ENCODE measurements around the gene CHTF18.

The CHTF18 gene

DNA sequence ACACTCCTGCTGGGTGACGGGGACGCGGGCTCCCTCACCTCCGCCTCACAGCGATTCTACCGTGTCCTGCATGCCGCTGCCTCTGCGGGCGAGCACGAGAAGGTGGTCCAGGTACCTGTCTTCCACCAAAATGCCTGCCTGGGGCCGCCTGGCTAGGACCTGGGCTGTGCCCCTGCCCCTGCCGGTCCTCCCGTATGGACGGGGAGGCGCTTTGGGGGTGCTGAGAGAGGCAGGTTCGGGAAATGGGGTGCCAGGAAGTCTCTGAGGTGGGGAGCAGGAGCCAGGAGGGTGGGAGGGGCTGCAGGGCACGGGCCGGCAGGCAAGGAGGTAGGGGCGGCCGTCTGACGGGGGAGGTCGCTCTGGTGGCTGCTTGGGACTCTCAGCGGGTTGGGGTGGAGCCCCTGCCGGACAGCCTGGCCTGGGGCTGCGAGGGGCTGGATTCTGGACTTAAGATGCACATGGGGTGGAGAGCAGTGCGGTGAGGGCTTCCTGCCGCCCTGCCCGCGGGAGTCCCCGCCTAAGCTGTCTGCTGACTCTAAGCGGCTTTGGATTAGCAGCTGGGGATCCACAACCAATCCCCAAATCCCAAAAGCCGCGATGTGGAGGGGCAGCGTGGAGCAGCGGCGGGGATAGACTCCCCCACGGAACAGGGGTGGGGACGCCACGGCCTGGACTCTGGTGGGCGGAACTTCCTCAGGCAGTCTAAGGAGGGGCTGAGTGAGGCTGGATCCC, 5.8 kb downstream of the CHTF18 start:
- no peak for DNase-seq (ENCODE audit: low spot score)

DNA sequence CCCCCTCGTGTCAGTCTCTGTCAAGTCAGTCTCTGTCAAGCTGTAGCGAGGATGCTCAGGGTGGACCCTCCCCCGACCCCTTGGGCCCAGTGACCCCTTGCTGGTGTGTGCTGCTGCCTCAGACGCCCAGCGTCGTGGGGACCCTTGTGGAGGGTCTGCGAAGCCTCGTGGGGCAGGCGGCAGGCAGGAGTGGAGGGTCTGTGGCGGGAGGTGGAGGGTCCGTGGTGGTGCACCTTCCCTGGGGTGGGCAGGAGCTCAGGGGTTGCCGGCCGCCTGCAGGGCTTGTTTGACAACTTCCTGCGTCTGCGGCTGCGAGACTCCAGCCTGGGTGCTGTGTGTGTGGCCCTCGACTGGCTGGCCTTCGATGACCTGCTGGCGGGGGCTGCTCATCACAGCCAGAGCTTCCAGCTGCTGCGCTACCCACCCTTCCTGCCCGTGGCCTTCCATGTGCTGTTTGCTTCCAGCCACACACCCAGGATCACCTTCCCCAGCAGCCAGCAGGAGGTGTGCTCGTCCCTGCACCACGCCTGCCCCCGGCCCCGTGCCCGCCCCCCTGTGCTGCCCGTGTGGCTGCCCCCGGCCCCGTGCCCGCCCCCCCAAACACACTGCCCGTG, 6.5 kb downstream of the CHTF18 start:
- DNase-seq (ENCODE audit: low spot score) = no peak

DNA sequence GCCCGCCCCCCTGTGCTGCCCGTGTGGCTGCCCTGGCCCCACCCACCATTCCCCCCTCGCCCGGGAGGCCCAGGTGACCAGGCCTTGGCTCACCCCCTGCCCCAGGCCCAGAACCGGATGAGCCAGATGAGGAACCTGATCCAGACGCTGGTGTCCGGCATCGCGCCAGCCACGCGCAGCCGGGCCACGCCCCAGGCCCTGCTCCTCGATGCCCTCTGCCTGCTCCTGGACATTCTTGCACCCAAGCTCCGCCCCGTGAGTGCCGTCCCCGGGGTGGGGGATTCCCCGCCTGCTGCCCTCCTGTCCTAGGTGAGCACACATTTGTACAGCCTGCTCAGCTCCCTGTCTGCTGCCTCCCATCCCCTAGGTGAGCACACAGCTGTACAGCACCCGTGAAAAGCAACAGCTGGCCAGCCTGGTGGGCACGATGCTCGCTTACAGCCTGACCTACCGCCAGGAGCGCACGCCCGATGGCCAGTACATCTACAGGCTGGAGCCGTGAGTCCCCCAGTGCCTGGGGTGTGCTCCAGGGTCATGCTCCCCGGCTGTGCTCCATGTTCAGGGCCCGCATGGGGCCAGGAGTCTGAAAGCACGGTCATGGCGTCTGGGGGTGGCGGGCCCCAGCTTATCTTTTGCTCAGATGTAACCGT, 7.3 kb downstream of the CHTF18 start:
- peak; percentile 42 for DNase-seq (ENCODE audit: low spot score)

DNA sequence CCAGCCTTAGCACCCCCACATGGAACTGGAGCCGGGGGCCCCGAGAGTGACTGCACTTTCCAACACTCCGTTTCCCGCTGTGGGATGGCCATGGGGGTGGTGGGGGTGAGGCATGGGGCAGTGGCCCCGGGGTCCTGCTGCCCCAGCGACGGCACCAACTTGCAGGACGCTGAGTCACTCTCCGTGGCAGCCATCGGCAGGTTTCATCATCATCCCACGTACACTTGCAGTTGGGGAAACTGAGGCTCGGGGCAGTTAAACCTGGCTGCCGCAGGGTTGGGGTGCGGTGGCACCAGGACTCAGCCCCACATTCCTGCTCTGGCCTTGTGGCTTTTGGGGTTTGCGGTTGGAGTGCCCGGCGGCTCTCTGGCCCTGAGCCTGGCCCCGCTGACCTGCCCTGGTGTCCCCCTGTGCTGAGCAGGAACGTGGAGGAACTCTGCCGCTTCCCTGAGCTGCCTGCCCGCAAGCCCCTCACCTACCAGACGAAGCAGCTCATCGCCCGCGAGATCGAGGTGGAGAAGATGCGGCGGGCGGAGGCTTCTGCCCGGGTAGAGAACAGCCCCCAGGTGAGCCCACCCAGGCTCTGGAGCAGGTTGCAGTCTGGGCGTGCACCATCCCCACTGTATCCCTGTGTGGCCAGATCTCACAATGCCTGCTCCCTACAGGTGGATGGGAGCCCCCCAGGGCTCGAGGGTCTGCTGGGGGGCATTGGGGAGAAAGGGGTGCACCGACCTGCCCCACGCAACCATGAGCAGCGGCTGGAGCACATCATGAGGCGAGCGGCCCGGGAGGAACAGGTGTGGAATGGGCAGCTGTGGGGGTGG, 8.1 kb downstream of the CHTF18 start:
- DNase-seq (ENCODE audit: low spot score) = no peak

DNA sequence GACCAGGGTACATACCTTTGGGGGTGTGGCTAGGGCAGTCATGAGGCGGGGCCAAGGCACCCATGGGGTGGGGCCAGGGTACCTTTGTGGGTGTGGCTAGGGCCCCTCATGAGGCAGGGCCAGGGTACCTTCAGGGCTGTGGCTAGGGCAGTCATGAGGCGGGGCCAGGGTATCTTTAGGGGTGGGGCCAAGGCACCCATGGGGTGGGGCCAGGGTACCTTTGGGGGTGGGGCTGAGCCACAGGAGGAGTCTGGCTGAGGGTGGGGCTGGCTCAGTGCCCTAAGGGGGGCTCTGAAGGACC, 8.7 kb downstream of the CHTF18 start:
- no peak for DNase-seq (ENCODE audit: low spot score)

DNA sequence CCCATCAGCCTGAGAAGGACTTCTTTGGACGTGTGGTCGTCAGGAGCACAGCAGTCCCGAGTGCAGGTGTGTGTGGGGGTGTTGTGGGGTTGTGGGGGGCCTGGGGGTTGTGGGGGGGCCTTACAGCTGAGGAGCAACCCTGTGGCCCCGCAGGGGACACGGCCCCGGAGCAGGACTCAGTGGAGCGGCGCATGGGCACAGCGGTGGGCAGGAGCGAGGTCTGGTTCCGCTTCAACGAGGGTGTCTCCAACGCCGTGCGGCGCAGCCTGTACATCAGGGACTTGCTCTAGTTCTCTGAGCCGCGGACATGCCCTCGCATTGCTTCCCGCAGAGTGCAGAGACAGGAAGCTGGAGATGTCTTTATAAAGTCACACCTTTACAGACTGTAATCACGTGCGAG, 9.3 kb downstream of the CHTF18 start:
- no peak for DNase-seq (ENCODE audit: low spot score)

DNA sequence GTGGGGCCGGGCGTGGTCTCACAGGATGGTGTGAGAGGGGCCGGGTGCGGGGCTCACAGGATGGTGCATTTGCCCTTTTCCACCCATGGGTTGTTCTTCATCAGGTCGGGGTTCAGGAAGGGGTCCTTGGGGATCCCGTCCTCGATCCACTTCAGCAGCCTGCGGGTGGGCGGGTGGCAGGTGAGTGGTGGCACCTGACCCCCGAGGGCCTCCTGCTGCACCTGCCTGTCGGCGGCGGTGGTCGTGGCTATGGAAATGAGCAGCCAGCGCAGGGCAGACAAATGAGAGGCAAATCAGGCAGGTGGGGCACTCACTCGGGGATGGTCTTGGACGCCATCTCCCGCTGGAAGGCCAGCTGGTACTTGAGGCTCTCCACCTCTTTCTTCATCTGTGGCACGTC, 10.2 kb downstream of the CHTF18 start:
- DNase-seq (ENCODE audit: low spot score) = no peak

DNA sequence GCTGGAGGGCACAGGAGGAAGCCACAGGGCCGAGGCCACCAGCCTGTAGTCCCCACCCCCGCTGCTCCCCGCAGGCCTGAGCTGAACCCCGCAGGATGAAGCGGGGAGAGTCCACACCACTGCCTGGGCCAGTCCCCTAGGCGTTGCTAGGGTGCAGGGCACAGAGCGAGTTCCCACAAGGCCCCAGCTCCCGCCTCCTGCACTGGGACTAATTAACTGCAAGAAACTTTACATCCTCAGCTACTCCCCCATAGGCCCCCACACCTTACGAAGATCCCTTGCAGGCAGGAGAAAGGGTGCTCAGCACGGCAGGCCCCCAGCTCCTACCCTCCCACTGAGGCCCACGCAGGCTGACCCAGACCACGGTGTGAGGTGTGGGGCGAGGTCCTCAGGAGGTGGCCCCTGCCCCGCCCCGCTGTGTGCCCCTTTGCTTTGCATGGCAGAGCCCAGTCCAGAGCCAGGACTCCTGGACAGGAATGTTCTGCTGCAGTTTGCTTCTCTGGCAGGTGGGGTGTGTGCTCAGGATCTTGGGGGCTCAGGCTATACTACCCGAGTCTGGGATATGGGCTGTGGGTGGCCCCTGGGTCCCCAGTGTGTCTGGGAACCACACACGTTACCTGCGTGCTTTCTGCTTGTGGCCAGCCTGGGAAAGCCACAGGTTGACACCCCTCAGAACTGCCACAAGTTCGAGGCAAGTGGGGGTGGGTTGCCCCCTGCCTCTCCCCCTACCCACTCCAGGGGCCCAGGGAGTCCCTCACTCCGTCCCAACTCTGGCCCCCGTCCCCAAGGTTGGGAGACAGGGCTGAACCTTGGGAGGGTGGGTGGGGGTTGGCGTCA, 10.9 kb downstream of the CHTF18 start:
- no peak for DNase-seq (ENCODE audit: low spot score)

DNA sequence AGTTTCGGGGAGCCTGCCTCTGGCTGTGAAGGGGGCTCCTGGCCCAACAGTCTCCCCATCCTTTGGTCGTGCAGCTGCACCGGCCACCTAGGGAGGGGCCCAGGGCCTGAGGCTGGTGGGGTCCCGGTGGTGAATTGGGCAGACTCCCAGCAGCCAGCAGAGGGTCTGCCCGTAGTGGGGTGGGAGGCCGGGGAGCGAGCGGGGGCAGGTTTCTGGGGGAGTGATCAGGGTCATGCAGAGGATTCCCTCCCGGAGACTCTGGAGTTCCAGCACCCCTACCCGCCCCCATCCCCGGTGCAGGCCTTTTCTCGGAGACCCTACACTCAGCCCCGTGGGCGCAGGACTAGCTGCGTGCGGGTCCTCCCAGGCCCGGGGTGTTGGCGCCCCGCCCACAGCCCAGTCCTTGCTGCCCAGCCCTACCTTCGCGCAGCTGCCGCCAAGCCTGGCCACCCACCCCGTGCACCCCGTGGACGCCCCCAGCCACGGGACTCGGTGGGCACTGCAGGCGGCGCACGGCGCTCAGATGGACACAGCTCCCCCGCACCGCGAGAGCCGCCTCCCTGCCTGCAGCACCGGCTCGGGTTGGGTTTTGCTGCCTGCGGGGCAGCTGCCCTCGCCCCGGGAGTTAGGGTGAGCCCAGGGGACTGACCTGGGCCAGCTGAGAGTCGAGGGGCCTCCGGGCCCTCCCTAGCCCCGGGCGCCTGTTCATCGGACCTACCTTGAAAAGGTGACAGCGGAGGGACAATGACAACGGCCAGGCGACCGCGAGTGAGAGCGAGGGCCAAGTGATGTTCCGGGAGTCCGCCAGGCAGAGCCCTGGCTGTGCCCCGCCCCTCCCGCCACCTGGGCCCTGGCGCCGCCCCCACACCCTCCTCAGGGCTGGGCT, 11.8 kb downstream of the CHTF18 start, which contains the start of gene GNG13:
Gene GNG13 (minus strand): TSS at position 787 of the 886 bp plus-strand sequence. CDS start 1,657 bp downstream, outside the sequence.
- DNase-seq (ENCODE audit: low spot score) = no peak

DNA sequence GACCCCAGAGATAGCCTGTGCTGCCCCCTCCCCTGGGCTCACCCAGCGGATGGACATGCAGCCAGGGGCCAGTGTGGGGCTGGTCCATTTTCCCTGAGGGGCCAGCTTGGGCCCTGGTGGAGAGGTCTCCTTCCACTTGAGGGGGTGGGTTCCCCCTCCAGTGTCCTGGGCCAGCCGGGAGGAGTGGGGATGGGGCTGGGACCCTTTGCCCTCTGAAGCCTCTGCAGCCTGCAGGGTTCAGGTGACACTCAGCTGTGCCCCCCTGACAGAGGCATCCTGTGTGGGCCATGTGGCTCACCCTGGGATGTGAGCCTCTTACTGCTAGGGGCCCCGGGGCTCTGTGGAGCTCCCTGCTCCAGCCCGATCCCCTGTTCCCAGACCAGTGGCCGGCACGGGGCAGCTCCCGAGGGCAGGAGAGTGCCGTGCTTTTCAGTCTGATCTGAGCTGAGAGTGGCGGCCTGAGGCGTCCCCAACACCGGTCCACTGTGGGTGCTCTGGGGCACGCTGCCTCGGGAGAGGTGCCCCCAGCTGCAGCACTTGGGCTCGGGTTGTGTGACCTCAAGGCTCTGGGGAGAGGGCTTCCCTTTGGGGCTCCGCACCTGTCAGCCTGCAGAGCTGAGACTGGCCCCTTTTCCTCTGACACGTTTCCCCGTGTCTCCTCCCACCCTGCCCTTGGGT, 12.6 kb downstream of the CHTF18 start:
- no peak for DNase-seq (ENCODE audit: low spot score)

DNA sequence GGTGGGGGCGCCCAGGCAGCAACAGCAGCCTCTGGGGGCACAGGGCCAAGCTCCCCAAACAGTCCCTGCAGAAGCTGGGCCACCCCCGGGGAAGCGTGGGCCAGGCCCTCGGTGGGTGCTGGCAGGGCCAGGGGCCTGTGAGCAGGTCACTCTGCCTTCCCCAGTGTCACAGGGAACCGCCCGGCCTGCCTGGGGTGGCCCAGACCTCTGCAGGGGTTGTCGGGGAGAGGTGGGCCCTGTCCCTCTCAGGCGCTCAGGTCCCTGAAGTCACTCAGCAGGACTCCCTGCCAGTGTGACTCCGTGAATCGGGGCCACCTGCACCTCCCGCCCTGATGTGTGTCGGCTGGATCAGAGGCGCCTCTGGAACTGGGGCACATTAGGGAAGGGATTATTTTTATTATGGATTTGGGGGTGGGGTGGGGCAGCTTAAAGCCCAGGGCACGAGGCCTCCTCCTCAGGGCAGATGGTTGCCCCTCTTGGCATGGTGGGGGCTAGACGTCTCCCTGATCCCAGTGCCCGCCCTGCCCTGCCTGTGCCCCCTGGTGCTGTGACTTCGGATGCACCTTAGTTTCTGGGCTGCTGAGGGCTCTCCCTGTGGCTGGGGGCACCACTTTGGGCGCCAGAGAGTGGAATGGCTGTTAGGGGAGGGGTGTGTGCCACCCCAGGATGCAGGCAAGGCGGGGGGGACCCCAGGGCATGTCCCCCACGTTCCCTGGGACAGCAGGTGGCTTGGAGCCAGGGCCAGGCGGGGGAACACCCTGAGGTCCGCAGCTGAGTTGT, 13.4 kb downstream of the CHTF18 start:
- DNase-seq (ENCODE audit: low spot score) = no peak

DNA sequence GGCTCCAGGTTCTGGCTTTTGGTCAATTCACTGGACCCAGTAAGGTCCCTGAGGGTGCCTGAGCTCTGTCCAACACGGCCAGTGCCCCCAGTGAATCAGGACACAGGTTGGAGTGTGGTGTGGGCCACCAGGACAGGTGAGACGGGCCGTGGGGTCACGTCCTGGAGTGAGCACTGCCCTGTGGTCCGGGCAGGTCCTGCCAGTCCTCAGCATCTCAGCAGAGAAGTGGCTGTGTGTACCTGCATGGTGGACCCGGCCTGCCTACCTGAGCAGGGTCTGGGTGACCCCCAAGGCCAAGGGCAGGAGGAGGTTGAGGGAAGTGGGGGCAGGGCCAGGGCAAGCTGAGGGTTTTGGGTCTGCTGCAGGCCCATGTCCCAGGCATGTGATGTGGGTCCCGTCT, 14.0 kb downstream of the CHTF18 start:
- DNase-seq (ENCODE audit: low spot score) = no peak

DNA sequence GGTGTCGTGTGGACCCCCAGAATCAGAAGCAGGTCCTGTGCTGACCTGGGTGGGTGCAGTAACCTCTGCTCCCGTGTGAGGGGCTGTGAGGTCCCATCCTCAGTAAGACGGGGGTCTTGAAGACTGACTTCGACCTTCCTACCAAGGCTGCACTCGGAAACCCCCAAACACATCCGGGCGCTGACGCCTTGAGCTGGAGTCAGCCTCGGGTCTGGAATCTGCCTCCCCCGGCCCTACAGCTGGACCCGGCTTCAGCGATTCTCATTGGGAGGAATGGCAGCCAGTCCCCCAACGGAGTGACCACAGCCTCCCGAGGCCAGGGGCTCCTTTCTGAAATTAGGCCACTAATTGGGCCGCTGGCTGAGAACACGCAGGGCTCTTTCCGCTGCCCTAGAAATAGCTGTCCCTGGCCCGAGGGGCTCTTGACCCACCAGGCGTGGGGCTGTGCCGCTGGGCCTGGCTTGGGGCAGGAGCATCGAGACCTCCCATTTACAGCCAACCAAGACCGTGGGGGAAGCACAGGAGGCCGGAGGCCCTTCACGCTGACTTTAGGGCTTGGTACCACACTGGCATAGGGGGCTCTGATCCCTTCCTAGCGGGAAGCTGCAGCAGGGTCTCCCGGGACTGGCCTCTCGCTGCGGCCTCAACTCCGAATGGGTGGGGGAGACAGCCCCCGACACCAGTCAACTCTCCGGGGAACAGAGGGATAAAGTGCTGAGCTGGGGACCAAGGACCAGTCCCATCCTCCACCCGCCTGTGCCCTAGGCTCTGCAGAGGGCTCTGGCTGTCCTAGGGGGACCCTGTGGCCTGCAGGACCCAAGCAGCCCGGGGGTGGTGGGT, 14.7 kb downstream of the CHTF18 start:
- DNase-seq (ENCODE audit: low spot score) = no peak

DNA sequence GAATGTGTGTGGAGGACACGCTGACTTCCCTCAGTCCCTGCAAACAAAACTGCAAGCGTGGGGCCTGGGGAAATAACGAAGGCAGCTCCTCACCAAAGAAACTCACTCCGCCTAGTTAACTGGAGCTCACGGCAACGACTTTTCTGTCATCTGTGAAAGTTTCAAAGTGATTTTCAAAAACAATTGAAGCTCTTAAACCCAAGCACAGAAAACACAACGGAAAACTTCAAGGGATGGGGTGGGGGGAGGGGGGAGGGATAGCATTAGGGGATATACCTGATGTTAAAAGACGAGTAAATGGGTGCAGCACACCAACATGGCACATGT, 15.3 kb downstream of the CHTF18 start:
- DNase-seq (ENCODE audit: low spot score) = no peak

DNA sequence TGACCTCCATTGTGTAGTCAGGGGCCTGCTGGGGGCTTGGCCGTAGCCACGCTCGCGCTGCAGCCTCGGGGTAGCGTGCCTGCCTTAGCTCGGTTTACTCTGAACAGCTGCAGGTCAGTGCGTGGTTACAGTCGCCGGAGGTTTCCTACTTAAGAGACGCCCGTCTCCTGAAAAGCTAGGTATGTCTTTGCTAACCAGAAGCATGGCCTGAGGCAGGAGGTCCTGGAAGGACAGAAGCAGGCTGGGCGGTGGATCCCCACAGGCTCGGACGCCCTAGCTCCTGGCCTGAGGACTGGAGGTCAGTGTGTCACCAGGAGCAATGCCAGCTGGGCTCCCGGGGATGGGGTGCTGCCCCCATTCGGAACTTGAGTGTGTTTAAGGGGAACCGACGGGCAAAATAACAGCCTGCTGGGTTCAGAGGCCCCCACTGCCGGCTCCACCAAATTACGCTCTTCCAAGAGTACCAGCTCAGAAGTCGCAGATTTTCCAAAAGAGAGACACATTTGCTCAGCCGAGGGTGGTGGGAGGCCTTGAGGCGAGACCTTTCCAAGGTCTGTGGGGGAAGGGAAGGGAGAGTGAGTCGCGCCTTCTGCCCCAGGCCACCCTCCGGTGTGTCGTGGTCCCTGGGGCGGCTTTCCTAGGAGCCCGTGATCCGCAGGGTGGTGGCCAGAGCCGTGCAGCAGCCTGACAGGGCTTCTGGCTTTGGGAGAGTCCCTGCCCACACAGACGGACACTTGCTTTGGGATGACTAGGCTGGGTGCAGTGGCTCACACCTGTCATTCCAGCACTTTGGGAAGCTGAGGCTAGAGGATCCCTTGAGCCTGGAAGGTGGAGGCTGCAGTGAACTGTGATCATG, 16.0 kb downstream of the CHTF18 start:
- DNase-seq (ENCODE audit: low spot score) = no peak

DNA sequence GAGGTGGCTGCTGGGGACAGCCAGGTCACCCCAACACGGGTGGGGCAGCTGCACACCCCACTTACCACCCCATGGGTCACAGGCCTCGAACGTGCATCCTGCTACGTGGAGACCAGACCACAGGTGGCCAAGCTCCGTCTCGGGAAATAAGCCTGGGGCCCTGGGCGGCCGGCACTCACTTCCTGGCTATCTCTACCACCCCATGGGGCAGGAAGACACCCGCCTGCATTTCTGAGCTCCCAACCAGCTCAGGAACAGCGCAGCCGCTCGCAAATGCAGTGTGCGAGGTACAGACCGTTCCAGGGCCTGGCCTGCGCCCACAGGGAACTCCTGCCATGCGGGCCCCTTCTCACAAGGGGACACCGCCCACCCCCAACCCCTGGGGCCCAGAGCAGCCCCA, 17.1 kb downstream of the CHTF18 start:
- no peak for DNase-seq (ENCODE audit: low spot score)

DNA sequence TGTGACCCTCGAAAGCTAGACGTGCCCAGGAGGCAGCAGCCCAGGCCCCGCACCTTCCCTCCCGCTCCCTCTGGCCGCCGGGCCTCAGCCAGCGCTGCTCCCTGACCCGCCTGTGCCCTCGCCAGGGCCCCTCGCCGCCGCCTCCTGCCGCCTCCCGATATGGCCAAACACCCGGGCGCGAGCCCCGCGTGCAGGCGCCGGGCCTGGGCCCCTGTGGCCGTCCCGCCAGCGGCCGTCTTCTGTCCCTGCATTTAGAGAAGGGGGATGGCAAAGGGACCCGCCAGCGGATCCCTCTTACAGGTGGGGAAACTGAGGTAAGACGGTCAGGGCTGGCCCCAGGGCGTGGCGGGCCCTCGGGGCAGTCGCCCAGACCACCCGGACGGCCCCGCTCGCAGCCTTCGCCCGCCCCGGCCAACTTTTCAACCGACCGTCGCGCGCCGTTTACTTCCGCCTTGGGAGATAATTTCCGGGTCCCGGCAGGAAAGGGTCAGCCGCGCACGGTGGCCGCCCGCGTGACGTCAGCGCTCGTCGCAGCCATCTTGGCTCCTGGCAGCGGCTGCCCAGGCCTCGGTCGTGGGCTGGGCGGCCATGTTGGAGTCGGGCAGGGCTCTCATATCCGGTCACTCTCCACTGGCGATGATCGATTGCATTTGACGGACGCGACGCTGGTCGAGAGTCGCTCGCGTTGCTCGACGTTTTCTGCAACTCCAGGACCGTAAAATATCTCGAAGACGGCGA, 19.1 kb downstream of the CHTF18 start:
- DNase-seq (ENCODE audit: low spot score) = peak; percentile 95
